GM21529 (cell line): ENCODE results near the gene TLDC2.
"Not testable (repeated sequence)": the region's sequence is repeated elsewhere in the genome, so short reads cannot be mapped to it uniquely, and the experiment has no call there.

Source experiments
- ATAC-seq: cut with Tn5 transposase; IDR thresholded peaks from one replicate; pipeline ENCODE4 v1.9.1; 2021; ENCODE audit not compliant: unreplicated experiment

Gene TLDC2

DNA sequence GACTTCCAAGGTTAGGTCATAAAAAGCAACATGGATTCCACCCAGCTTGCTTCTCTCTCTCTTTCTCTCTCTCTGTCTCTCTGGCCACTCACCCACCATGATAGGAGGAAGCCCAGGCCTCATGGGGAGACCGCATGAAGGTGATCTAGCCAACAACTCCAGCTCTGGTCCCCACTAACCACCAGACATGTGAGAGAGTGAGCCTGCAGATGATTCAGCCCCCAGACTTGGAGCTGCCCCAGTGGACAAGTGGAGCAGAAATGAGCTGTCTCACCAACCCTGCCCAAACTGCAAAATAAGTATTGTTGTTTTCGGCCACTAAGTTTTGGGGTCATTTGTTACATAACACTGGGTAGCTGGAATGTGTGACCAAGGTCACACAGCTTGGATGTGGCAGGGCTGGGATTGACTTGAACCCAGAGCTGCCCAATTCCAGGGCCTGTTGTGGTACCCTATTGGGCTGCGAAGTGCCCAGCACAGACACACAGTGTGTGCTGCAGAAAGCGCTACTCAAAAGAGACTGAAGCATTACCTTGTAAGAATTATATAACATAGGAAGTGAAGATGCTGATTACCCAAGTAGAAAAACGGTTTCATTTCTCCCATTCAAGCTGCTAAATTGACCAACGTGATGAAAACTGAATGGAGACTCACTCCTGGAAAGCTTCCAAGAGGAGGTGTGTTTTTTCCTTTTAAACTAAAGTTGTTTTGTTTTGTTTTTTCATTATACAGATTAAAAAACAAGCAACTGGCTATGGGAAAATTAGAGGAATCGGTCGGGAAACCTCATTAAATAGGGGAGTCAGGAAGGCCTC, 9.1 kb upstream of the TLDC2 start:
- ATAC-seq: no peak

DNA sequence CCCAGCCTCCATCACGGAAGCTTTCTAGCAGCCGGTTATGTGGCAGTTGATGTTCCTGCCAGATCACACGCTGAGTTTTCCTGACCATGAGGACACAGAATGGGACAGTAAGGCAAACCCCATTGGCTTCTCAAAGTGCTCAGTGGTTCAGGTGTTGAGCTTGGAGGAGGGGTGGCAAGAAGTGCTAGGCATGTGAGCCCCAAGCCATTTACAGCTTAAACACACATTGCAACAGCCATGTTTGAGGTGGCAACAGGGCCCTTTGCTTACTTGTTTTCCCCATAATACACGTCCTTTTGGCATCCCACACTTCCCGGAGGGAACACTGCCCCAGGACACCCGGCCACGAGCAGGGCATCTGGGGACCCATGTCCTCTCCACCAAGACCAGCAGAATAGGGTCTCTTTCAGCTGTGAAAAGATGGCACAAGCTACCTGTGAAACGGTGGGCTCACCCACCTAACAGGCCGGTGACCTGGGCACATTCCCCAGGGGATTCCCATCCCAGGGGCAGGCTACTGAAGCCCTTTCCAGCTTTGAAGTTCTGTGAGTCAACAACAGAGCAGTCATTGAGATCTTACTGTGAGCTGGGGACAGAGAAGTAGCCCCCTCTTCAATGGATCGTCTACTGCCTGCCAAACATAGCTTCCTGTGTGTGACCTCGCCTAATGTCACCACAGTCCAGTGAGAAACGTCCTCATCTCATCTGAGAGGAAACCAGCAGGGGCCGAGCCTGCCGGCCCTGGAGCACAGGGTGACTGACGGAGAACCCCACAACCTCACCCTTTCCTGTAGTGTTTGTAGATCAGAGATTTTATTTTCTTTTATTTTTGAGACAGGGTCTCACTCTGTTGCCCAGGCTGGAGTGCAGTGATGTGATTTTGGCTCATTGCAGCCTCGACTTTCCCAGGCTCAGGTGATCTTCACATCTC, 4.0 kb upstream of the TLDC2 start:
- ATAC-seq: no peak

- ATAC-seq: no peak
These were observed 3.1 kb upstream of the TLDC2 start for GRCh38 chr20:36872852-36873251.

GRCh38 chr20:36873498-36874189, 2.3 kb upstream of the TLDC2 start:
- no peak for ATAC-seq

GRCh38 chr20:36875093-36875492, 845 bp upstream of the TLDC2 start:
- ATAC-seq: not testable (repeated sequence)

DNA sequence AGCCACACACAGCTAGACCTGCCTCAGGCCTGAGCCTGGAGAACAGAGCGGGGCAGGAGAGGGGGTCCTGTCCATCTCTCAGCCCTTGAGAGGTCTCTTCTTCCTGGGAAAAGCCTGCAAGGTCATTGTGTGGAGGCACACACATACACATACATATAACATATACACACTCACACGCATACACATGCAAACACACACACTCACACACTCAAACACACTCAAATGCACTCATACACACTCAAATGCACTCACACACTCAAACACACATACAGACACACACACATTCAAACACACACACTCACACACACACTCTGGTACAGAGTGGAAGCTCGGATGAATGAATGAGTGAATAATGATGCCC, 515 bp downstream of the TLDC2 start:
- no peak for ATAC-seq

GRCh38 chr20:36878941-36879340, 3.0 kb downstream of the TLDC2 start:
- no peak for ATAC-seq

- no peak for ATAC-seq
These were observed 4.9 kb downstream of the TLDC2 start for GRCh38 chr20:36880741-36881250.

- ATAC-seq: no peak
These were observed 5.4 kb downstream of the TLDC2 start for GRCh38 chr20:36881331-36881730.

DNA sequence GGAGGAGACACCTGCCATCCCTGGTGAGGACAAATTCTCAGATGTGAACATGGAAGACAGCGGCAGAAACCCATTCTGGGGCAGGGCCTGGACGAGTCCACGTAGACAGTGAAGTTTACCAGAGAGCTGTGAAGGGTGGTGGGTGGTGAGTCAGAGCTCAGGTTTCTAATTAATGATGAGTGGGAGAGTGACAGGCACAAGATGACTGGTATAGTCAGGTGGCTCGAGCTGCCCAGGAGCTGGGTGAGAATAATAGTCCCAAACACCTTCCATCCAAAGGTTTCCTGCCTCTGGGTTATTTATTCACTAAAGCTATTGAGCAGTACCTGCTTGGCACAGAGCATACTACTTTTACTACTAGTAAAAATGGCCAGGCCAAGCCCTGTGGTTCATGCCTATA, 6.0 kb downstream of the TLDC2 start:
- ATAC-seq: peak; percentile 52

DNA sequence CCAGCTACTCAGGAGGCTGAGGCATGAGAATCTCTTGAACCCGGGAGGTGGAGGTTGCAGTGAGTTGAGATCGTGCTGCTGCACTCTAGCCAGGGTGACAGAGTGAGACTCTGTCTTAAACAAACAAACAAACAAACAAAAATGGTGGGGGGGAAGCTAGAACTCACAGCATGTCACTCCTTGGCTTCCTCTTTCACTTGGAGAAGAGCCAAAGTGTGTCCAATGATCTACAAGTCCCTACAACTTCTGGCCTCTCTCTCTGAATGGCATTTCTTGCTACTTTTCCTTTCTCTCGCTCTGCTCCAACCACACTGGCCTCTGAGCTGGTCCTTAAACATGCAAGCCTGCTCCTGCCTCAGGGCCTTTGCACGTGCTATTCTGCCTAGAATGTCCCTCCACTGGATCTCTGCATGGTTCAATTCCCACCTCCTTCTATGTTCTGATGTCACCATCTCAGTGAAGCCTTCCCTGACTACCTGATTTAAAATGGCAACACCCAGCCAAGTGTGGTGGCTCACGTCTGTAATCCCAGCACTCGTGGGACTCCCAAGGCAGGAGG, 8.1 kb downstream of the TLDC2 start:
- ATAC-seq: no peak

GRCh38 chr20:36885356-36885755, 9.4 kb downstream of the TLDC2 start:
- ATAC-seq: no peak

DNA sequence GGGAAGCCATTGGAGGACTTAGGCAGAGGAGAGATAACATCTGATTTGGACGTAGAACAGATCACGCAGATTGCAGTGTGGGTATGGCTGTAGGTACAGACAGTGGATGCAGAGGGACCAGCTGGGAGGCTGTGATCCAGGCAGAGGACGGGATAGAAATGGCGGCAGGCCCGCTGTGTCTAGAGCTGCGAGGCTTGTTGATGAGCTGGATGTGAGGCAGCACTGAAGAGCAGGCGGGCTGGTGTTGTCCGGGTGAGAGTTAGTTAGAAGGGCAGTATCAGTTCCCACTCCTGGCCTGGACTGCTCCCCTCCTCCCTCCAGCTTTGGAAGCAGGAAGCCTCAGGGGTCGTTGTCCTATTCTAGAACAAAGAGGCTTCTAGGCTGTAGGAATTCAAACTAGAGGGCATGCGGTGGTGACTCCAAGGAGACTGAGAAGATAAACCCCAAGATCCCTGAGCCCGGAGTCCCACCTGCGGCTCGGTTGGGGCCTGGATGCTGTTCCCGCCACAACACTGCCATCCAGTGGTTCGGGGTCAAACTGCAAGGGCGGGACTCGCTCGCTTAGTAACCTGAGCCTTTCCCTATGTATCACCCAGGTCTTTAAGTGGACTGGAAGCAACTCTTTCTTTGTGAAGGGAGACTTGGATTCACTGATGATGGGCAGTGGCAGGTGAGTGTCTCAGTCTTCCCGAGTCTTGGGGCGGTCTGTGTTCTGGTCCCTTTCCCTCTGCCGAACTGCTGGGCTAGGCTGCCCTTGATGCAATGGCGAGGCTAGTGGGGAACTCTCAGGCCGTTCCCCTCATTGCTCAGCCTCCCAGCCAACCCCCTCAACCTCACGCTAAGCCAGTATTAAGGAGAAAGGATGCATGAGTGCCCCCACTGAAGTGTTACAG, 11.2 kb downstream of the TLDC2 start:
- ATAC-seq: peak; percentile 52

- no peak for ATAC-seq
These were observed 11.8 kb downstream of the TLDC2 start for GRCh38 chr20:36887752-36888090.

- no peak for ATAC-seq
These were observed 13.1 kb downstream of the TLDC2 start for GRCh38 chr20:36888880-36889516.

DNA sequence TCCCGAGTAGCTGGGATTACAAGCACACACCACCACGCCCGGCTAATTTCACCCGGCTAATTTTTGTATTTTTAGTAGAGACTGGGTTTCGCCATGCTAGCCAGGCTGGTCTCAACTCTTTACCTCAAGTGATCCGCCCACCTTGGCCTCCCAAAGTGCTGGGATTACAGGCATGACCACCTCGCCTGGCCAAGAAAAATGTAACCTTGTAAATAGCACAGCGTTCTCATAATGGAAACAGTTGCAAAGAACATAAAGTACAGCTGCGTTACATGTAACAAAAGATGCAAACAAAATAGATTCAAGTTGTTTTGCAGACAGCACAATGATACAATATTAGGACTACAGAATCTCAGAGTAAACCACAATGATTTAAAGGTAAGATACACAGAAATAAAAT, 14.6 kb downstream of the TLDC2 start:
- ATAC-seq: no peak

DNA sequence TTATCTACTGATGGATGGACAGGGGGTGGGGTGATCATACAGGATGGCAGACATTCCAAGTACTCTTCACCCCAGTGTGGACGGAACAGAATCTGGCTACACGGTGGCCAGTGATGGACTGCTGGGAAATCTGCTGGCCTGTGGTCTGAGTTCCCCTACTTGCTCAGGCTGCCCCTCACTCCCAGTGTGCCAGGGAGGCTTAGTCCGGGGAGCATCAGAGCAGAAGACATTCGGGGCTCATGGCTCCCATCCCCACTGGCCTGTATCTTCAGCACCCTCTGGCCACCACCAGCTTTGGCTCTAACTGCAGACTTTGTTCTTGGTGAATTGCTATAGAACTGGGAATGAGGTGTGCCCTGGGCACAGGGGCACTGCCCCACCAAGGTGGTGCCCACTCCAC, 15.3 kb downstream of the TLDC2 start:
- ATAC-seq: no peak

DNA sequence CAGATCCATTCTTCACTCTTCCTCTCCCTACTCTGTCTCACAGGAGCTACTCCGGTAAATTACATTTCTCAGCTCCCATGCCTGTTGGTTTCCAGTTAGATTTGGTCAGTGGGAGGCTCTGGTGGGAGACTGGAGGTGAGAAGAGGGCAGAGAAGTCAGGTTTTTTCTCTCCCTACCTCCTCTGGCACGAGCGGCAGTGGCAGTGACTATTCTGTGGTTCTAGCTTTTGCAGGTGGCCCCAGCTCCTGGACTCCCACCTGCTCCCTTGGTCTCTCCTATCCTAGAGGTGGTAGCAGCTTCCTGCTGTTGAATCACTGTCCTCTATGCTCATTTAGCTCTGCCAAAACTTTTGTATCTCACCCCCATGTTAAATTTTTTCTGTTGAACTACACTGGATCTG, 17.9 kb downstream of the TLDC2 start:
- no peak for ATAC-seq

- no peak for ATAC-seq
These were observed 19.1 kb downstream of the TLDC2 start for GRCh38 chr20:36895036-36895435.

DNA sequence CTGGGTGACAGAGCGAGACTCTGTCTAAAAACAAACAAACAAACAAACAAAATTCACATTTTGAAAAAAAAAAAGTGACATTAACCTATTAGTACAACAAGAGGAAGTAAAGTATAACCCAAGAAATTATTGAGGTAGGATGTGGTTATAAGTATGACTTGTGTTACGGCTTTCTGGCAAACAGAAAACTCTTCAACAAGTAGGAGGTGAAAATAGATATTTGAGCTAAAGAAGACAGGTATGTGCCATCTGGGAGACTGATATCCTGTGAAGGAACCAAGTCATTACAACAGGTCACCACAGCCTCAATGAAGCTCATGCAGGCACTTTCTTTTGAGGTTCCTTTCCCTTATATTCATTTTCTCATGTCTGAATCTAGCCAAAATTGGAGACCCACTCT, 28.8 kb downstream of the TLDC2 start:
- ATAC-seq: no peak
